Erythroblast (primary cell): ENCODE results near the gene CREB5.

Experiments
- DNase-seq, 2 experiments: peaks; one replicate each; lab custom pipeline; 2025; lab: John Stamatoyannopoulos, UW
- GATA1 ChIP-seq: IDR thresholded peaks from 2 replicates; pipeline ENCODE4 v1.6.1; 2011; ENCODE audit warnings: low read depth, mild to moderate bottlenecking, control low read depth, low read length, moderate library complexity
- POLR2A ChIP-seq: IDR thresholded peaks from 2 replicates; pipeline ENCODE4 v1.6.1; 2011; ENCODE audit warnings: mild to moderate bottlenecking, low read length

CREB5 gene

GRCh38 chr7:28573059-28573553 is 160.8 kb downstream of the CREB5 start:
- no peak for DNase-seq
- TF ChIP-seq POLR2A = no peak
- TF ChIP-seq GATA1 = no peak

- no peak for TF ChIP-seq POLR2A
- TF ChIP-seq GATA1 = no peak
- no peak for DNase-seq
These were observed 161.5 kb downstream of the CREB5 start for GRCh38 chr7:28573651-28574301.

- TF ChIP-seq GATA1 (no peak), POLR2A (no peak)
- no peak for DNase-seq
These were observed 162.9 kb downstream of the CREB5 start for GRCh38 chr7:28575241-28575643.

- DNase-seq = no peak
- no peak for TF ChIP-seq GATA1
- TF ChIP-seq POLR2A = no peak
These were observed 164.3 kb downstream of the CREB5 start for GRCh38 chr7:28576656-28577055.

GRCh38 chr7:28579571-28579970 is 167.3 kb downstream of the CREB5 start:
- DNase-seq = no peak
- TF ChIP-seq GATA1 (no peak), POLR2A (no peak)

GRCh38 chr7:28580665-28581064 is 168.3 kb downstream of the CREB5 start:
- TF ChIP-seq GATA1 (no peak), POLR2A (no peak)
- DNase-seq = no peak

GRCh38 chr7:28581351-28581750 is 169.0 kb downstream of the CREB5 start:
- no peak for DNase-seq
- TF ChIP-seq GATA1 (no peak), POLR2A (no peak)

GRCh38 chr7:28582226-28582625 is 169.9 kb downstream of the CREB5 start:
- no peak for TF ChIP-seq GATA1
- TF ChIP-seq POLR2A = no peak
- no peak for DNase-seq

GRCh38 chr7:28584235-28584634 is 171.9 kb downstream of the CREB5 start:
- no peak for DNase-seq
- no peak for TF ChIP-seq POLR2A

GRCh38 chr7:28586736-28587135 is 174.4 kb downstream of the CREB5 start:
- TF ChIP-seq GATA1 = no peak
- no peak for TF ChIP-seq POLR2A
- DNase-seq = no peak

- DNase-seq = no peak
- TF ChIP-seq GATA1 (no peak), POLR2A (no peak)
These were observed 174.9 kb downstream of the CREB5 start for GRCh38 chr7:28587211-28587610.

- DNase-seq = no peak
- no peak for TF ChIP-seq POLR2A
- TF ChIP-seq GATA1 = no peak
These were observed 176.3 kb downstream of the CREB5 start for GRCh38 chr7:28588602-28589001.

GRCh38 chr7:28591041-28591674 is 178.8 kb downstream of the CREB5 start:
- DNase-seq = no peak
- TF ChIP-seq POLR2A (no peak), GATA1 (no peak)

GRCh38 chr7:28591725-28592349 is 179.5 kb downstream of the CREB5 start:
- no peak for DNase-seq
- no peak for TF ChIP-seq GATA1
- TF ChIP-seq POLR2A = no peak

GRCh38 chr7:28592861-28593260 is 180.5 kb downstream of the CREB5 start:
- no peak for DNase-seq
- TF ChIP-seq POLR2A = no peak
- no peak for TF ChIP-seq GATA1

- TF ChIP-seq GATA1 = no peak
- no peak for TF ChIP-seq POLR2A
- DNase-seq = no peak
These were observed 182.8 kb downstream of the CREB5 start for GRCh38 chr7:28595076-28595475.
